ENCODE measurements around the gene MTARC1.

GRCh38 chr1:220827445-220828178 is 40.9 kb downstream of the MTARC1 start:
- TF ChIP-seq, protein P1, sequence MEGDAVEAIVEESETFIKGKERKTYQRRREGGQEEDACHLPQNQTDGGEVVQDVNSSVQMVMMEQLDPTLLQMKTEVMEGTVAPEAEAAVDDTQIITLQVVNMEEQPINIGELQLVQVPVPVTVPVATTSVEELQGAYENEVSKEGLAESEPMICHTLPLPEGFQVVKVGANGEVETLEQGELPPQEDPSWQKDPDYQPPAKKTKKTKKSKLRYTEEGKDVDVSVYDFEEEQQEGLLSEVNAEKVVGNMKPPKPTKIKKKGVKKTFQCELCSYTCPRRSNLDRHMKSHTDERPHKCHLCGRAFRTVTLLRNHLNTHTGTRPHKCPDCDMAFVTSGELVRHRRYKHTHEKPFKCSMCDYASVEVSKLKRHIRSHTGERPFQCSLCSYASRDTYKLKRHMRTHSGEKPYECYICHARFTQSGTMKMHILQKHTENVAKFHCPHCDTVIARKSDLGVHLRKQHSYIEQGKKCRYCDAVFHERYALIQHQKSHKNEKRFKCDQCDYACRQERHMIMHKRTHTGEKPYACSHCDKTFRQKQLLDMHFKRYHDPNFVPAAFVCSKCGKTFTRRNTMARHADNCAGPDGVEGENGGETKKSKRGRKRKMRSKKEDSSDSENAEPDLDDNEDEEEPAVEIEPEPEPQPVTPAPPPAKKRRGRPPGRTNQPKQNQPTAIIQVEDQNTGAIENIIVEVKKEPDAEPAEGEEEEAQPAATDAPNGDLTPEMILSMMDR (IDR thresholded peaks at IDR 0.05): no peak
- no peak for TF ChIP-seq POLR2A (IDR thresholded peaks at IDR 0.05; ENCODE audit: low read depth)
- no peak for TF ChIP-seq POLR2AphosphoS5 (IDR thresholded peaks at IDR 0.05)
- TF ChIP-seq EP300 (IDR thresholded peaks at IDR 0.05): no peak

Measured in esophagus muscularis mucosa (tissue), 4 donors.